Endothelial cell of umbilical vein (primary cell): ENCODE data around the gene KCTD5. TPM values are rescaled to one million over a fixed set of nuclear protein-coding genes. Genes with fewer than 3 reads are reported as not detected.

Source experiments
- BruUV-seq: library from RNA; stranded (reverse); fragments of 400-500 nt; replicated peaks from 2 replicates; lab custom pipeline; 2021; lab: Mats Ljungman, UMichigan
- CTCF ChIA-PET: fragments of 300-600, 350-600 bp; sonication (Branson Sonifier 250); formaldehyde crosslinking; loops from one replicate; lab custom pipeline; 2021; ENCODE audit warnings: antibody characterized with exemption, inconsistent platforms; lab: Charles Lee
- POLR2A ChIA-PET: fragments of 300-600, 350-600 bp; sonication (Branson Sonifier 250); formaldehyde crosslinking; loops from one replicate; lab custom pipeline; 2021; ENCODE audit warnings: antibody characterized with exemption, inconsistent platforms; lab: Charles Lee
- DNase-seq: peaks from one replicate; pipeline ENCODE4 v3.0.0-alpha.2; 2011; ENCODE audit warnings: low read depth, low spot score
- FAIRE-seq: peaks from 2 replicates; lab custom pipeline; 2011; peaks lifted over from hg19 to GRCh38; lab: Jason Lieb, UNC
- H2AFZ ChIP-seq: 2 replicates; pipeline ENCODE4 v1.6.0; 2012; ENCODE audit warnings: low read depth, low read length, control low read depth, inconsistent platforms
- H3K27ac ChIP-seq: 2 replicates; pipeline ENCODE4 v1.5.1; 2011; ENCODE audit warnings: low read depth, mild to moderate bottlenecking, control low read depth, low read length, moderate library complexity; ENCODE audit not compliant: insufficient read depth
- H3K27me3 ChIP-seq, 2 experiments: 2 replicates each; pipeline versions ENCODE4 v1.6.0 to v1.6.1; 2011; ENCODE audit warnings: low read length in 2 of 2, mixed read lengths in 1 of 2; ENCODE audit not compliant: control insufficient read depth in 2 of 2, insufficient read depth in 2 of 2
- H3K36me3 ChIP-seq, 2 experiments: 2 replicates in 1 of 2; 3 replicates in 1 of 2; pipeline ENCODE4 v1.5.1; 2011; ENCODE audit warnings: low read length in 2 of 2, mild to moderate bottlenecking in 1 of 2, moderate library complexity in 1 of 2; ENCODE audit not compliant: control insufficient read depth in 2 of 2, insufficient read depth in 2 of 2; ENCODE audit errors: extremely low read depth in 1 of 2
- H3K4me1 ChIP-seq: 3 replicates; pipeline ENCODE4 v1.5.1; 2011; ENCODE audit warnings: mild to moderate bottlenecking, low read length; ENCODE audit not compliant: control insufficient read depth, insufficient read depth; ENCODE audit errors: extremely low read depth
- H3K4me2 ChIP-seq: 2 replicates; pipeline ENCODE4 v1.6.1; 2011; ENCODE audit warnings: low read length, control low read depth, mixed read lengths; ENCODE audit not compliant: insufficient read depth
- H3K4me3 ChIP-seq, 3 experiments: fragments of 200-600 bp in 1 of 3; sonication (generic), shearing (Covaris generic) in 1 of 3; replicated peaks in 1 of 3; 2 replicates each; pipeline ENCODE4 v1.5.1; 2011 to 2016; ENCODE audit warnings: control low read depth in 3 of 3, low read length in 3 of 3, mild to moderate bottlenecking in 2 of 3, inconsistent platforms in 1 of 3, low read depth in 1 of 3, moderate library complexity in 1 of 3; ENCODE audit not compliant: insufficient read depth in 1 of 3
- H3K79me2 ChIP-seq: 2 replicates; pipeline ENCODE4 v1.6.0; 2012; ENCODE audit warnings: low read length, inconsistent platforms; ENCODE audit not compliant: control insufficient read depth, insufficient read depth
- H3K9ac ChIP-seq: replicated peaks from 2 replicates; pipeline ENCODE3; 2011; ENCODE audit warnings: low read length, control low read depth; ENCODE audit not compliant: insufficient read depth; ENCODE audit errors: extremely low read depth
- H3K9me1 ChIP-seq: replicated peaks from 3 replicates; pipeline ENCODE4 v1.6.0; 2011; ENCODE audit warnings: mild to moderate bottlenecking, low read length; ENCODE audit not compliant: control insufficient read depth, insufficient read depth; ENCODE audit errors: extremely low read depth
- H3K9me3 ChIP-seq: replicated peaks from 2 replicates; pipeline ENCODE4 v1.5.1; 2012; ENCODE audit warnings: low read length, inconsistent platforms; ENCODE audit not compliant: control insufficient read depth, insufficient read depth
- H4K20me1 ChIP-seq: replicated peaks from 2 replicates; pipeline ENCODE3; 2011; ENCODE audit warnings: mild to moderate bottlenecking, low read length; ENCODE audit not compliant: control insufficient read depth, insufficient read depth; ENCODE audit errors: extremely low read depth
- EZH2 ChIP-seq: IDR thresholded peaks from 2 replicates; pipeline ENCODE4 v1.6.1; 2012; ENCODE audit warnings: borderline replicate concordance, low read depth, mild to moderate bottlenecking, moderate library complexity, low read length, inconsistent platforms; ENCODE audit not compliant: severe bottlenecking
- FOS ChIP-seq: IDR thresholded peaks from 2 replicates; pipeline ENCODE4 v1.6.1; 2011; ENCODE audit warnings: mild to moderate bottlenecking, low read length, moderate library complexity, borderline replicate concordance; ENCODE audit not compliant: insufficient read depth
- GATA2 ChIP-seq: IDR thresholded peaks from 2 replicates; pipeline ENCODE4 v1.7.0; 2011; ENCODE audit warnings: low read depth, mild to moderate bottlenecking, moderate library complexity, mixed read lengths, low read length; ENCODE audit not compliant: insufficient read length, insufficient read depth
- JUN ChIP-seq: IDR thresholded peaks from 2 replicates; pipeline ENCODE4 v1.6.1; 2011; ENCODE audit warnings: borderline replicate concordance, low read depth; ENCODE audit not compliant: insufficient read length, insufficient read depth
- MYC ChIP-seq: IDR thresholded peaks from one replicate; pipeline ENCODE4 v1.6.1; 2011; ENCODE audit warnings: mild to moderate bottlenecking, low read depth, low read length
- POLR2A ChIP-seq: IDR thresholded peaks from 2 replicates; pipeline ENCODE4 v1.6.1; 2012; ENCODE audit warnings: low read depth, mild to moderate bottlenecking, control low read depth, low read length
- POLR2AphosphoS5 ChIP-seq: IDR thresholded peaks from 2 replicates; pipeline ENCODE4 v1.6.1; 2012; ENCODE audit warnings: low read depth, mild to moderate bottlenecking, control low read depth, low read length, moderate library complexity; ENCODE audit not compliant: insufficient read depth
- dilution Hi-C: fragments of 300-500 bp; cut with MboI; formaldehyde crosslinking; loops from one replicate; pipeline ENCODE4 v1.15.0; 2019; ENCODE audit warnings: low sequenced_read_pairs; ENCODE audit not compliant: extremely low pct_ligation_motif_present
- intact Hi-C: fragments of 100-400 bp; cut with micrococcal nuclease; formaldehyde crosslinking; loops from one replicate; pipeline ENCODE4 v1.10.0; 2022
- polyA plus RNA-seq, 4 experiments: library from polyadenylated mRNA; depleted of rRNA in 3 of 4; stranded (reverse) in 3 of 4; unstranded in 1 of 4; fragments of >200 nt; gene quantifications; 2 replicates each; pipeline versions ENCODE4 v1.2.1 to v1.2.3, GENCODE V29; 2011 to 2012; ENCODE audit warnings: missing spikeins in 1 of 4
- total RNA-seq: library from RNA; stranded (reverse); gene quantifications from 2 replicates; pipeline ENCODE4 v1.2.3, GENCODE V29; 2021
- TF ChIP-seq, protein P1 (sequence below): IDR thresholded peaks from 2 replicates; pipeline ENCODE4 v1.6.1; 2011; ENCODE audit not compliant: insufficient read depth, insufficient read length
- TF ChIP-seq, protein P2 (sequence below), 2 donors: IDR thresholded peaks; 1 replicate in 1 of 2; 2 replicates in 1 of 2; pipeline ENCODE4 v1.5.1; 2011; ENCODE audit warnings: low read length in 2 of 2, mild to moderate bottlenecking in 2 of 2, moderate library complexity in 2 of 2, control low read depth in 1 of 2, inconsistent platforms in 1 of 2, low read depth in 1 of 2; ENCODE audit not compliant: insufficient read depth in 1 of 2; ENCODE audit errors: extremely low read depth in 1 of 2

The KCTD5 gene
- total and polyA plus RNA-seq, 2 donors (not counting 3 experiments of a cell fraction or from before 2014, with no cell fraction given): 32.2 to 42.0 TPM

DNA sequence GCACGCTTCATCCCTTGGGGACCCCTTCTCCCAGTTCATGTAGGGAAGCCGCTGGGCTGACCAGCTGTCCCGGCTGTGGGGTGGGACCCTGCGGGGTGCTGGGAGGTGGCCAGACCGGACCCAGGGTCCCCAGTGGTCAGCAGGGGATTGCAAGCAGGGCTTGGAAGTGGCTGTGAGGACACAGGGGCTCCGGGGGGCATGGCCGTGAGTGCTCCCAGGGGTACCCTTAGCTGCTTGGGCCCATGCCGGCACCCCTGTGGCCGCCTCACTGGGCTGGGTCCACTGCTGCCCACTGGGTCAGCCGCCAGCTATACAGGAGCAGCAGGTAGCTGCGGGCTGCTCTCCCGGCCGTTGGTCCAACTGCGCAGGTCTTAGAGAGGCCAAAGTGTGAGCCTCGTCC is 18.9 kb downstream of the KCTD5 start:
- ChIA-PET CTCF (no interaction called here), POLR2A (no interaction called here)
- intact Hi-C loops: no loop called here
- H3K79me2 ChIP-seq: no peaks in the 10 kb centered on the region
- no peak overlapping the region for H3K27ac ChIP-seq
- H3K27me3 ChIP-seq: no peaks in the 10 kb centered on the region
- H3K4me2 ChIP-seq: no peak overlapping the region
- H4K20me1 ChIP-seq: no peaks in the 10 kb centered on the region
- BruUV-seq: no TSS peak
- H2AFZ ChIP-seq: no peak overlapping the region
- dilution Hi-C loops: no loop called here
- no peak for TF ChIP-seq GATA2
- TF ChIP-seq EZH2: no peak
- TF ChIP-seq MYC: no peak
- no peak for TF ChIP-seq JUN
- TF ChIP-seq, protein P1, sequence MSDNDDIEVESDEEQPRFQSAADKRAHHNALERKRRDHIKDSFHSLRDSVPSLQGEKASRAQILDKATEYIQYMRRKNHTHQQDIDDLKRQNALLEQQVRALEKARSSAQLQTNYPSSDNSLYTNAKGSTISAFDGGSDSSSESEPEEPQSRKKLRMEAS: no peak
- TF ChIP-seq FOS: no peak
- no peak for TF ChIP-seq POLR2AphosphoS5
- TF ChIP-seq, protein P2, sequence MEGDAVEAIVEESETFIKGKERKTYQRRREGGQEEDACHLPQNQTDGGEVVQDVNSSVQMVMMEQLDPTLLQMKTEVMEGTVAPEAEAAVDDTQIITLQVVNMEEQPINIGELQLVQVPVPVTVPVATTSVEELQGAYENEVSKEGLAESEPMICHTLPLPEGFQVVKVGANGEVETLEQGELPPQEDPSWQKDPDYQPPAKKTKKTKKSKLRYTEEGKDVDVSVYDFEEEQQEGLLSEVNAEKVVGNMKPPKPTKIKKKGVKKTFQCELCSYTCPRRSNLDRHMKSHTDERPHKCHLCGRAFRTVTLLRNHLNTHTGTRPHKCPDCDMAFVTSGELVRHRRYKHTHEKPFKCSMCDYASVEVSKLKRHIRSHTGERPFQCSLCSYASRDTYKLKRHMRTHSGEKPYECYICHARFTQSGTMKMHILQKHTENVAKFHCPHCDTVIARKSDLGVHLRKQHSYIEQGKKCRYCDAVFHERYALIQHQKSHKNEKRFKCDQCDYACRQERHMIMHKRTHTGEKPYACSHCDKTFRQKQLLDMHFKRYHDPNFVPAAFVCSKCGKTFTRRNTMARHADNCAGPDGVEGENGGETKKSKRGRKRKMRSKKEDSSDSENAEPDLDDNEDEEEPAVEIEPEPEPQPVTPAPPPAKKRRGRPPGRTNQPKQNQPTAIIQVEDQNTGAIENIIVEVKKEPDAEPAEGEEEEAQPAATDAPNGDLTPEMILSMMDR (IDR thresholded peaks at IDR 0.05; ENCODE audit: extremely low read depth in 1 of 2, insufficient read depth in 1 of 2, low read depth in 1 of 2, low read length in 2 of 2): no peak
- no peak for TF ChIP-seq POLR2A
- H3K9ac ChIP-seq: no peak overlapping the region
- no peak overlapping the region for H3K4me3 ChIP-seq
- DNase-seq (no peak), FAIRE-seq (no peak)
- no peaks in the 10 kb centered on the region for H3K9me3 ChIP-seq
- H3K4me1 ChIP-seq: no peaks in the 10 kb centered on the region
- H3K9me1 ChIP-seq: no peaks in the 10 kb centered on the region
- peaks cover 5 to 57% of the 10 kb centered on the region in 2 experiments for H3K36me3 ChIP-seq
